Hepatocyte (in vitro differentiated cells): ENCODE measurements around the gene CIP2A. TPM values are rescaled to one million over a fixed set of nuclear protein-coding genes. Genes with fewer than 3 reads are reported as not detected.

Source experiments
- DNase-seq: peaks from one replicate; pipeline ENCODE4 v3.0.0-alpha.2; 2016; ENCODE audit warnings: low spot score
- H2AFZ ChIP-seq: fragments of 200-600 bp; sonication (generic); 2 replicates; pipeline ENCODE4 v1.6.0; 2016; ENCODE audit warnings: antibody characterized with exemption, mild to moderate bottlenecking
- H3K27ac ChIP-seq: fragments of 200-600 bp; sonication (generic); 2 replicates; pipeline ENCODE4 v1.5.1; 2016; ENCODE audit warnings: mild to moderate bottlenecking
- H3K27me3 ChIP-seq: fragments of 200-600 bp; sonication (generic); 2 replicates; pipeline ENCODE4 v1.6.1; 2016
- H3K36me3 ChIP-seq: fragments of 200-600 bp; sonication (generic); replicated peaks from 2 replicates; pipeline ENCODE4 v1.5.1; 2016; ENCODE audit warnings: low read depth; ENCODE audit not compliant: insufficient read depth
- H3K4me1 ChIP-seq: fragments of 200-600 bp; sonication (generic); 2 replicates; pipeline ENCODE4 v1.5.1; 2016; ENCODE audit warnings: mild to moderate bottlenecking, moderate library complexity; ENCODE audit not compliant: insufficient read depth
- H3K4me2 ChIP-seq: fragments of 200-600 bp; sonication (generic); 2 replicates; pipeline ENCODE4 v1.6.0; 2016
- H3K4me3 ChIP-seq: fragments of 200-600 bp; sonication (generic); 2 replicates; pipeline ENCODE4 v1.5.1; 2016; ENCODE audit warnings: mild to moderate bottlenecking
- H3K79me2 ChIP-seq: fragments of 200-600 bp; sonication (generic); 2 replicates; pipeline ENCODE4 v1.6.0; 2017; ENCODE audit warnings: mild to moderate bottlenecking
- H3K9me2 ChIP-seq: fragments of 200-600 bp; sonication (generic); replicated peaks from 2 replicates; pipeline ENCODE4 v1.6.0; 2017; ENCODE audit warnings: mild to moderate bottlenecking; ENCODE audit not compliant: insufficient read depth
- H3K9me3 ChIP-seq: fragments of 200-600 bp; sonication (generic); 2 replicates; pipeline ENCODE4 v1.5.1; 2016; ENCODE audit warnings: low read depth, mild to moderate bottlenecking
- H4K20me1 ChIP-seq: fragments of 200-600 bp; sonication (generic); 2 replicates; pipeline ENCODE4 v1.6.0; 2016; ENCODE audit warnings: mild to moderate bottlenecking; ENCODE audit not compliant: insufficient read depth, poor library complexity, severe bottlenecking
- CTCF ChIP-seq: fragments of 200-600 bp; sonication (generic); IDR thresholded peaks from 2 replicates; pipeline ENCODE4 v1.5.1; 2016; ENCODE audit warnings: antibody characterized with exemption, mild to moderate bottlenecking; ENCODE audit not compliant: poor library complexity
- EZH2 ChIP-seq: fragments of 200-600 bp; sonication (generic); IDR thresholded peaks from 2 replicates; pipeline ENCODE4 v1.6.1; 2016; ENCODE audit warnings: antibody characterized with exemption, mild to moderate bottlenecking, borderline replicate concordance
- EZH2phosphoT487 ChIP-seq: fragments of 200-600 bp; sonication (generic); IDR thresholded peaks from one replicate; pipeline ENCODE4 v1.6.1; 2018; ENCODE audit warnings: antibody characterized with exemption, mild to moderate bottlenecking, low read depth, moderate library complexity; ENCODE audit not compliant: unreplicated experiment, severe bottlenecking
- WGBS: methylation state at CpG from one replicate; pipeline ENCODE4 v1.1.6; 2016; ENCODE audit warnings: low lambda C conversion rate; ENCODE audit errors: missing lambda C conversion rate; 5-methylcytosine and 5-hydroxymethylcytosine counted together
- polyA plus RNA-seq: library from polyadenylated mRNA; unstranded; fragments of >200 nt; fragmentation: Nextera tagmentation; extraction: Ambion mirVana; gene quantifications from 2 replicates; pipeline ENCODE4 v1.2.1, GENCODE V29; 2016
- total RNA-seq: library from RNA; depleted of rRNA; stranded (reverse); fragments of >200 nt; gene quantifications from 2 replicates; pipeline ENCODE4 v1.2.3, GENCODE V29; 2014

CIP2A gene
- total and polyA plus RNA-seq, 2 experiments from 2014 or later = 3.7 to 9.8 TPM

GRCh38 chr3:108509263-108509662 lies 80.0 kb downstream of the CIP2A start:
- no peaks in the 10 kb centered on the region for H3K36me3 ChIP-seq
- H3K9me2 ChIP-seq = no peaks in the 10 kb centered on the region
- no peak for TF ChIP-seq EZH2
- TF ChIP-seq EZH2phosphoT487 = no peak
- no peak for TF ChIP-seq CTCF
- H4K20me1 ChIP-seq = no peaks in the 10 kb centered on the region
- no peak overlapping the region for H2AFZ ChIP-seq
- H3K27me3 ChIP-seq = no peaks in the 10 kb centered on the region
- no peak overlapping the region for H3K4me3 ChIP-seq
- H3K4me2 ChIP-seq = no peak overlapping the region
- no peak for DNase-seq
- 89% methylated on average over 3 of the region's 3 CpGs for WGBS
- H3K4me1 ChIP-seq = no peaks in the 10 kb centered on the region
- no peaks in the 10 kb centered on the region for H3K9me3 ChIP-seq
- no peak overlapping the region for H3K27ac ChIP-seq
- H3K79me2 ChIP-seq = no peaks in the 10 kb centered on the region

GRCh38 chr3:108507902-108508301 lies 81.3 kb downstream of the CIP2A start:
- no peak overlapping the region for H3K27ac ChIP-seq
- H3K9me3 ChIP-seq = no peaks in the 10 kb centered on the region
- no peaks in the 10 kb centered on the region for H3K4me1 ChIP-seq
- no peaks in the 10 kb centered on the region for H3K79me2 ChIP-seq
- no peak for TF ChIP-seq CTCF
- TF ChIP-seq EZH2phosphoT487 = no peak
- TF ChIP-seq EZH2 = no peak
- no peaks in the 10 kb centered on the region for H3K9me2 ChIP-seq
- no peak for DNase-seq
- H3K4me2 ChIP-seq = no peak overlapping the region
- no peaks in the 10 kb centered on the region for H3K27me3 ChIP-seq
- no peaks in the 10 kb centered on the region for H3K36me3 ChIP-seq
- no peaks in the 10 kb centered on the region for H4K20me1 ChIP-seq
- H3K4me3 ChIP-seq = no peak overlapping the region
- no peak overlapping the region for H2AFZ ChIP-seq

- Histone ChIP-seq H3K4me2 (no peak overlapping the region), H3K9me3 (no peaks in the 10 kb centered on the region), H3K4me3 (no peak overlapping the region), H3K9me2 (no peaks in the 10 kb centered on the region), H3K27me3 (no peaks in the 10 kb centered on the region), H2AFZ (no peak overlapping the region), H4K20me1 (no peaks in the 10 kb centered on the region), H3K4me1 (no peaks in the 10 kb centered on the region), H3K36me3 (no peaks in the 10 kb centered on the region), H3K27ac (no peak overlapping the region), H3K79me2 (no peaks in the 10 kb centered on the region)
- no peak for DNase-seq
- WGBS = 92% methylated on average over 1 of the region's 1 CpG
- TF ChIP-seq EZH2phosphoT487 = no peak
- no peak for TF ChIP-seq EZH2
- TF ChIP-seq CTCF = no peak
Observed at GRCh38 chr3:108505811-108506210, 83.4 kb downstream of the CIP2A start.

- Histone ChIP-seq H3K36me3 (no peaks in the 10 kb centered on the region), H3K27ac (no peak overlapping the region), H3K27me3 (no peaks in the 10 kb centered on the region), H3K4me1 (no peaks in the 10 kb centered on the region), H3K79me2 (no peaks in the 10 kb centered on the region), H2AFZ (no peak overlapping the region), H3K4me2 (no peak overlapping the region), H4K20me1 (no peaks in the 10 kb centered on the region), H3K4me3 (no peak overlapping the region), H3K9me3 (no peaks in the 10 kb centered on the region), H3K9me2 (no peaks in the 10 kb centered on the region)
- TF ChIP-seq EZH2 (no peak), EZH2phosphoT487 (no peak), CTCF (no peak)
- DNase-seq = no peak
Observed at GRCh38 chr3:108503722-108504121, 85.5 kb downstream of the CIP2A start.
